GM18861 (cell line): Measurements from ENCODE around the gene SUSD6.

Experiments used
- ATAC-seq: cut with Tn5 transposase; IDR thresholded peaks from one replicate; pipeline ENCODE4 v1.9.1; 2021; ENCODE audit not compliant: unreplicated experiment

Gene SUSD6, protein sequence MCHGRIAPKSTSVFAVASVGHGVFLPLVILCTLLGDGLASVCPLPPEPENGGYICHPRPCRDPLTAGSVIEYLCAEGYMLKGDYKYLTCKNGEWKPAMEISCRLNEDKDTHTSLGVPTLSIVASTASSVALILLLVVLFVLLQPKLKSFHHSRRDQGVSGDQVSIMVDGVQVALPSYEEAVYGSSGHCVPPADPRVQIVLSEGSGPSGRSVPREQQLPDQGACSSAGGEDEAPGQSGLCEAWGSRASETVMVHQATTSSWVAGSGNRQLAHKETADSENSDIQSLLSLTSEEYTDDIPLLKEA

DNA sequence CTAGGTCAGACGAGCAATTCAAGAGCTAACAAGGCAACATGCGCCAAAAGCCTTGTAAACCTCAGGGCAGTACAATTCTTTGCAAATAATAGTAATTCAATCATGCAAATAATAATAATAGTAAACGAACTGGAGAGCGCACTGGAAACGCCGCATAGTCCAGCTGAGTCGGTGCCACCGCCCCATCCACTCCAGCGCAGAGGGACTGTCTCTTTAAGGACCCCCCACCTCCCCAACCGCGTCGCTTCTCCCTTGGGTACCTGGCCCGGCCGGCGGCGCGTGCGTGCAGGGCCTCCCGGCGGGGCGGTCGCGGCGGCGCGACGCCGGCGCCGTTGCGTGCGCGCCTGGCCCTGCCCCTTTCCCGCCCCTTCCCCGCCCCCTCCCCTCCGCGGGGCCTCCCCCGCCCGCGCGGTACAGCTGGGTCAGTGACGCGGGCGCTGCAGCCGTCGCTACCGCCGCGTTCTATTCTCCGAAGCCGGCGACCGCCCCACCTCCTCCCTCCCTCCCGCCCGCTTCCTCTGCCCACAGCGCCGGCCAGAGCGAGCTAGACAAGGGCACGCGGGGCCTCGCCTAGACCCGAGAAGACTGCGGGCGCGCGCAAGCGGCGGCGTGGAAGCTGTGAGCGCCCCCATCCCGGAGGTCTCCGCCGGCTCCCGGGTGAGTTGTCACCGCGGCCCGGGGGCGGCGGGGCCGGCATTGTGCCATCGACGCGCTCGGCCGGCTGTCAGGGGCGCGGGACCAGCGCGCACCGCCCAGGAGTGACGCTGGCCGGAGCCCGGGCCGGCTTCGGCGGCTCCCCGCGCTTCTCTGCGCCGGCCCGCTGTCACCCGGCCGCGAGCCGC lies at the start of gene SUSD6:
TSS of gene SUSD6 (plus strand) at position 425 of the 842 bp plus-strand sequence. CDS start 46,997 bp downstream, outside the sequence.
- peak; percentile 22 for ATAC-seq

DNA sequence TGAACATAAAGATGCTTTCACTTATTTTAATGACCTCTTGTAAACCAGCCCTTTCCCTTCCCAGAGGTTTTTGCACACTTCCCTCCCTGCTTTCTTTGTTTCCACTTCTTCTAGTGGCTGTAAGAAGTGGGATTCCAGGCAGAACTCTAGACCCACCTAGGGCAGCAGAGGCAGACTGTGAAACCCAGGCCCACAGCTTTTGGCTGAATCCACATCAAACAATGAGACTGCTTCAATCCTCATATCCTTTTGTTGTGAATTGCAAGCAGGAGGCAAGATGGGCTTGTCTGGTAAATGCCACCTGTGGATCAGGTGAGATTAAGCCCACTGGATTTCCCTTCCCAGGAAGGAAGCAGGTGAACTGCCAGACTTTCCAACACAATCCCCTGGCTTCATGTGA lies 49.5 kb upstream of the SUSD6 start:
- no peak for ATAC-seq

DNA sequence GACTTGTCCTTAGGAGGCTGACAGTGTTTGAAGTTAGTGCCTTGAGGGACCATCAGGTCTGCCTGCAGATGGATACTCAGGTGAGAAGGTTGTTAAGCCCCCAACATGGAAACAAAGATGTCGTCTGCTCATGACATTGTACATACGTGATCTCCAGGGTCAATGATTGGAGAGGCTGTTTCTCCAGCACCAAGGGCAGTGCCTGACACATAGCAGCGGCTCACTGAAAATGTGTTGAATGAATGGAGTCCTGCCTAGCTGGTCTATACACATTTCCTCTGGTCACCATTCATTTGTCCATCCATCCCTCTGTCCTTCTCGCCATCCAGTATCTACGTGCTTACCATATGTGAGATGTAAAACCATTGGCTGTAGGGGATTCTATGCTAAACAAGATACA lies 43.8 kb upstream of the SUSD6 start:
- no peak for ATAC-seq

DNA sequence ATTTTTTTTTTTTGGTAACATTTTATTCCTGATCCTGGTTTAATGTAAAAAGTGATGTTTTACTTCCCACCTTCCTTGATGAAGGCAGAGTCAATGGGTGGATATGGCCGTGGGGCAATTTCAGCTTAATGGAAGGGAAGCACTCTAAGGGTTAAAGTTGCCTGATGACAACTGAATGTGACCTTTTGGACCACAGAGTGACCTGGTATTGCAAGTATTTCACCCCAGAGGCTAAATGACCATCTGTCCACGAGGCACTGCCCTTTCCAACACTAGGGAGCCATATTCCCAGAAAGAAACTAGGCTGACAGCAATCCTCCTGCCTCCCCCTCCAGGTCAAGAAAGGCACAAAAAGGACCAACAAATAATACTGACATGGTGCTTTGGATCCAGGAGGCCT lies 41.5 kb upstream of the SUSD6 start:
- ATAC-seq = no peak

DNA sequence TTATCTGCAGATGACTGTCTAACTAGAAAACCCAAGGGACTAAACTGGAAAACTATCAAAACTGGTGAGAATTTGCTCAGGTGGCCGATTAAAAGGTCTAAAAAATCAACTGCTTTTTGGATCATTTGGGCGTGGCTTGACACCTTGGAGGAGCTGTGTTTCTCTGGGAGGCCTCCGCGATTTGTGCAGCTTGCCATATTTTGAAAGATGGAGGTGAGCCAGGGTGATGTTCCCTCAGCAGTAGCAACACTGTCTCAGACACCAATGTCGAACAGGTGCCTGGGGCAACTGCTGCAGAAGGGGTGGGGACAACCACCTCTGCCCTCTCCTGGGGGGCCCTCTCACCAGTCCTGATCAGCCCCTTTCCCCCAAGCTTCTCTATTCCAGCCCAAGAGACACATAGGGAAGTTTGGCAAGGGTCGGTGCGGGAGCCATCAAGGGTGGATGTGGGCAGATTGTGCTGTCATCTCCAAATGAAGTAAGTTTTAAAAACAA lies 40.5 kb upstream of the SUSD6 start:
- ATAC-seq = no peak

DNA sequence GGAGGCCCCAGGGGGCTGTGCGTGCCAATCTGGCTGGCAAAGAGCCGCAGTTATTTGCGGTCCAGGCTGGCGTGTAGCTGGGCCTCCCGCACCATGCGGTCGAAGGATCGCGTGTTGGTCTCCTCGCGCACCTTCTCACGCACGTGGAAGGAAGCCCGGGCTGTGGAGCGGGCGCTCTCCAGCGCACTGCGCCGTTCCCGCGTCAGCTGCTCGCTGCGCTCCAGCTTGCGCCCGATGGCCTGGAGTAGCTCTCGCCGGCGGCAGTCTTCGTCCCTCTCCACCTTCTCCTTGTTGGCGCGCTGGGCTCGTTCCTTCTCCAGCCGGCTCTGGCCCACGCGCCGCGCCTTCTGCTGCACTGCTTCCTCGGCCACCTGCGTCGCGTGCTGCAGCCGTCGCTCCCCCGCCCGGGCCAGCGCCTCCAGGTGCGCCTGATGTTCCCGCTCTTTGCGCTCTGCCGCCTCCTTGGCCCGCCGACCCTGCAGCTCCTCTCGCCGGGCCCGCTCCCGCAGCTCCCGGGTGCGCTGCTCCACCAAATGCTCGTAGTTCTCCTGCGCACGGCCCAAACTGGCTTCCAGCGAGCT lies 39.9 kb upstream of the SUSD6 start:
- no peak for ATAC-seq

DNA sequence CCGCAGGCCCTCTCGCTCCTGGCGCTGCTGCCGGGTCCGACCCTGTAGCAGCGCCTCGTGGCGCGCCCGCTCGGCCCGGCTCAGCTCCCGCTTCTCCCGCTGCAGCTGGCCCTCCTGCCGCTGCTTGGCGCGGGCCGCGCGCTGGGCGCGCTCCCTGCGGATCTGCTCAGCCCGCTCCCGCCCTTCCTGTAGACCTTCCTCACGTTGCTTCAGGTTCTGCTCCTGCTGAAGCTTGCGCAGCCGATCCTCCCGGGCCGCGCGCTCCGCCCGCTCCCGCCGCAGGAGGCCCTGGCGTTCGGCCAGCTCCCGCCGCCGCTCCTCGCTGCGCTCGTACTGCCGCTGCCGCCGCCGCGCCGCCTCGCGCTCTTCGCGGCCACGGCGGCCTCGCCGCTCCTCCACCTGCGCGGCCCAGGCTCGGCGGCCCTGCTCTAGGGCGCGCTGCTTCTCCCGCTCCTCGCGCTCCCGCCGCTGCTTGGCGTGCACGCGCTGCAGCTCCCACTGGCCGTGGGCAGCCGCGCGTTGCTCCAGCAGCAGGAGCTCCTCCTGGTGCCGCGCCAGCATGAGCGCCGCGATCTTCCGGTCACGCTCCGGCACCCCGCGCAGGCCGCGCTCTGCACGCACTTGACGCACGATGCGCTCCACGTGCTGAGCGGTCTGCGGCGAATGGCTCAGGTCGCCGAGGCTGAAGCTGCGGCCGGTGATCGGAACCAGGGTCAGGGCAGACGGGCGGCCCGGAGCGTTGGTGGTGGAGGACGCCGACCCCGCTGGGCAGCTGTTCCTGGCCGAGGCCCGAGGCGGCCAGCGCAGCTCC lies 39.2 kb upstream of the SUSD6 start:
- no peak for ATAC-seq

DNA sequence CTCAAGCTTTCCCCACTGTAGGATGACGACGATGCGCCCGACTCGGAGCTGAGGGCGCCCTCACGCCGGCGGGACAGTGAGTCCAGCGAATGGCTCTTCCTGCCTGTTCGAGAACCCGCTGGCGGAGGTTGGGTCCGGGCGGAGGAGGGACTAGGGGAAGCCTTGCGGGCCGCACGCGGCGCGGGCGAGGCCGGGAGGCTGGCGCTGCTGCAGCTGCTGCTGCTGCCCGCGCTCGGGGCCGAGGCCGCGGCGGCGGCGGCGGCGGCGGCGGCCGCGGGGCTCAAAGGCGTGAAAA lies 38.6 kb upstream of the SUSD6 start:
- ATAC-seq = no peak

DNA sequence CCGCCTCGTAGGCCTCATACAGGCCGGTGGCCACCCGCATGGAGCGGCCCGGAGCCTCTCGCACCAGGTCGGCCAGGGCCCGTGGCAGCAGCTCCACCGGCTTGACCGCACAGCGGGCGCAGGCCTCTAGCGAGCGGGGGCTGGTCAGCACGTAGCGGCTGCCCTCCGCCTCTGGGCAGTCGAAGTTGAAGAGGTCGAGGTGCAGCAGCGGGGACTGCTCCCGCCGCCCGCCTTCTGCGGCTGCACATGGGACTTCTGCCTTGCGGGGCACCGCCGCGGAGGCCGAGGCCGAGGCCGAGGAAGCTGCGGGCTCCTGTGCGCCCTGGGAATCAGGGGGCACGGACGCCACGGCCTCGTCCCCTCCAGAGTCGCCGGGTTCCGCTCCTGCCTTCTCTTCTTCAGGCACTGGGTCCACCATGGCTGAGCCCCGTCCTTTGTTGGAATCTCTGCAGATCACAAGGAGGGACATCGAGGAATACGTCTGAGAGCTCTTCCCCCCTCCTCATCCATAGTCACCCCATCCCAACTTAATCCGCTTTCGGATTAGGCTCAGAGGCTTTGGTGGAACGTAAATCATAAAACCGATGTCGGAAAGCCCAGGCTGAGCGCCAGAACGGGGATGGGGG lies 38.1 kb upstream of the SUSD6 start:
- no peak for ATAC-seq

DNA sequence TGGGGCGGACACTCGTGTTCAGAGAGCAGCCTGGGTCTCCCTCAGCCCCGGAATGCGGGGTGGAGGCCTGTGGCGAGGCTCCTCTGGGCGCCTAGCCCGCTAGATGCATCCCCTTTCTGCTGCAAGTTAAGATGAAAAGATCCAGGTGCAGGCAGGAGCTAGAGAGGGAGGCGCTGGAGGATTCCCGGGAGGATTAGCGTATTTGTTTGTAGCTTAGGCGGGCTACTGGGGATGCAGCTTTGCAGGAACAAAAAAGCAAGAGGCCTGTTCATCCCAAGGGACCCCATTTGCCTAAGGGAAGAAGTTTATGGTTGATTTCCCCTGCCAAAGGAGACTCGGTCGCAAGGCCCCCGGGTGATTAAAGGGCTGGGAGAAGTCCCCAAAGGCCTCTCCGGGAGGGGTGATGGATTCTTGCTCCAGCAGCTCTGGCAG lies 37.5 kb upstream of the SUSD6 start:
- no peak for ATAC-seq

DNA sequence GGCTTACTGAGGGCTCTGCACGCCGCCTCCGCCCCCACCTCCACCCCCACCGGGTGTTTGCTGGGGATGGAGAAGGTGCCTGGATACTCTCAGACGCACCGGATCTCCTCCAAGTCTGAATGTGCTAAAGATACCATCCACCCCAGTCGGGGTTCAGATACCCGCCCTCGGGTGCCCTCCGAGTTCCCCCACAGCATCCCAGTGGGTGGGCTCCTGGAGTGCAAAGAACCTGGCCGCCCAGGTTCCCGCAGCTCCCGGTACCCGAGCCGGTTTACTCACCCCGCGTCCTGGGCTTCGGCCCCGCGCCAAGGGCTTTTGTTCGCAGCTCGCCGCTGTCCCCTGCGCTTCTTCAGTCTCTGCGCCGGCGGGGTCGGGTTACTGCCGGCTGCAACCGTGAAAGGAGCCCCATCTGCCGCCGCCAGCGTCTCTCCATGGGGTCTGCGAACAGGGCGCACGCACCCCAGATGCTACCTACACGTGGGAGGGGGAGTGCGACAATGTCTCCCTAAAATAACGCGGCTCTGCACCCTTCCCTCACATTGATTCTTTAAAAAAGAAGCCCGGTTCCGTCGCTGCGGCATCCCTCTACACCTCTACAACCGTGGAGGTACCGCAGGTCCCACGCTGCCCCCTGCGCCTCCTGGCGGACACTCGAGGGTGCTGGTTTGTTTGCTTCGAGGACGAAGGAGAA lies 37.0 kb upstream of the SUSD6 start, which contains the start of gene CCDC177:
TSS of gene CCDC177 (minus strand) at position 609 of the 691 bp plus-strand sequence. CDS start 1,249 bp downstream, outside the sequence.
- ATAC-seq = no peak

DNA sequence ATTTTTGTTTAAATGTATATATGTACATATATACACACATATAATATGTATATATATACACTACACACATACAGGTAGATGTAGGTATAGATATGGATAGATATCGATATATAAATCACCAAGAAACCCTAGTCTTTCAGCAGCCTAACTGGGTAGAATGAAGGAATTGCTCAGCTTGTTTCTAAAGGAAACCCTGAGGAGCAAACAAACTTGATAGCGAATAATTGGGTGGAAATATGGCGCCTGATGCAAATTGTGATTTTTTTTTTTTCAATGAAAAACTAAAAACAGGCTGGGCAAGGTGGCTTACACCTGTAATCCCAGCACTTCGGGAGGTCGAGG lies 36.5 kb upstream of the SUSD6 start:
- ATAC-seq = no peak

DNA sequence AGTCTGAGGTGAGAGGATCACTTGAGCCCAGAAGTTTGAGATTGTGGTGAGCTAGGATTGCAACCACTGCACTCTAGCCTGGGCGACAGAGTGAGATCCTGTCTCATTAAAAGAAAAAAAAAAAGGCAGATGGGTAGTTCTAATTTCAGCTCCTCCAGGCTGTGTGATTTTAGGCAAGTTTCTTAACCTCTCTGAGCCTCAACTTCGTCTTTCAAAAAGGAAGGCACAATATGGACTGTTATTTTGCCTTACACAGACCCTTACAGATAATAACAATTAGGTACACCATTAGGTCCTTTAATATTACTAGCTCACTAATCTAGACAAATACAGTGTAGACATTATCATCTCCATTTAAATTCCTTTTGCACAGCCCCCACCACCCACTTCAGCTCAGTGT lies 31.9 kb upstream of the SUSD6 start:
- ATAC-seq = no peak

DNA sequence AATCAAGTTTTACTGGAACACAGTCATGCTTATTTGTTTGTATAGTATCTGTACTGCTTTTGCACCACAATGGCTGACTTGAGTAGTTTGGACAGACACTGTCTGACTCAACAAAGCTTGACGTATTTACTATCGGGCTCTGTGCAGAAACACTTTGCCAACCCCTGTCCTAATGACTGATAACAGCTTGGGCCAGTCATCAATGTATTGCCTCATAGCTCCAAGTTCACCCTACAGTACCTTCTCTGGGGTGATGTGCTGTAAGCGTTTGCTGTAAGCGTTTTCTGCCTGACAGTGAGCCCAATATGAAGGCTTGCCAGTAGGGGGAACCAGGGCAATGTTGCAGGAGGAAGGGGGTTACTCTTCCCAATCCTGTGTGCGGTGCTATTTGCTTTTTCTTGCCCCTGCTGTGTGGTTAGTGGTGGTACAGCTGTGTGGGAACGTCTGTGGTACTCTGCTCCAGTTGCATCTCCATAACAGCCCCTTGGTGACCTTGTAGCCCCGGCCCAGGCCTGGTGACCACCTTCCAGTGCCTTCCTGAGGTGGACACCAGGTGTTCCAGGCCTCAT lies 31.3 kb upstream of the SUSD6 start:
- ATAC-seq = no peak

DNA sequence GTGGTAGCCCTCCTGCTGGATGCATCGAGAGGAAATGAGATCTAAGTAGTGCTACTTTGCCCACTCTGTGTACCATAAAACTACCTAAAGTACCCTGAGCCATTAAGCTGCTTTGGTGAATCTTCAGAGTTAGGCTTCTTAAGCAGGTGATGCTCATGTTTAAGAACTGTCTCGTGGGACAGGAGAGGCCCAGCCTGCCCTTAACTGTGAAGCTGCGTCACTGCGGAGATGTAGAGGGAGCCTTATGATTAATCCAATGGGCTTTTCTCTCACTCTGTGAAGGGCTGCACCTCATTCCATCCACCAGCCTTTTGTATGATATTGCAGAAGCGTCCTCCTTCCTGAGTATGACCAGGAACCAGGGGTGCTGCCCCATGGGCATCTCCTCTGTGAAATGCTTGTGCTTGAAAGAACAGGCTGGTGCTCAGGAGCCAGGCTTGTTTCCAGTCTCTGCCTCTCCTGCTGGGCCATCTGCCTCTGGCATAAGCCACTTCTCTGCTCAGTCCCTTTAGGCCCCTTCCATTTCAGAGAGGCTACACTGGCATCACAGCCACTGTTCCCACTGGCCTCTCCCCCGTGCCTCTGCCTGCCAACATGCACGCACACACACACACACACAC lies 30.0 kb upstream of the SUSD6 start:
- no peak for ATAC-seq

DNA sequence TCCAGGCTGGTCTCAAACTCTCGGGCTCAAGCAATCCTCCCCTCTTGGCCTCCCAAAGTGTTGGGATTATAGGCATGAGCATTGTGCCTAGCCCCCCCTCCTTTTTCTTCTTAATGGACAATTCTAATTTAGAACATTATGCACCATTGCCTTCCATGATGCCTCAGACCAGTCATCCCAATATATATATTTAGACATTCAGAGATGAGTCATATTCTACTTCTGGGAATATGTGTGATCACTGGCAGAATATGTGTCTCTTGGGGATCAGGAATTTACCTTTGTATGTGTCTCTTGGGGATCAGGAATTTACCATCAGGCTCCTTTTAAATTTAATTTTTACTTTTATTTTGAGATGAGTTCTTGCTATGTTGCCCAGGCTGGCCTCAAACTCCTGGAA lies 29.2 kb upstream of the SUSD6 start:
- no peak for ATAC-seq

DNA sequence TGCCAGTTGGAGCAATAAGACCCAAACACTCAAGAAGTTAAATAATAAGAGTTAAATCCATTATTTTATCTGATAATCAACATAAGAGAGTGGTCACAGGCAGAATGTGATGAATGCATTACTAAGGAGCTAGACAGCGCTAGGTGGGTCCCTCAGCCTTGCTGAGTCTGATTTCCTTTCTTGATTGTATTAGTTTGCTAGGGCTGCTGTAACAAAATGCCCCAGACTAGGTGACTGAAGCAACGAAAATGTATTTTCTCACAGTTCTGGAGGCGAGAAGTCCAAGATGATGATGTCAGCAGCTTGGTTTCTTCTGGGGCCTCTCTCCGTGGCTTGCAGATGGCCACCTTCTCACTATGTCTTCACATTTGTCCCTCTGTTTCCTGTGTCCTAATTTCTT lies 28.6 kb upstream of the SUSD6 start:
- no peak for ATAC-seq

DNA sequence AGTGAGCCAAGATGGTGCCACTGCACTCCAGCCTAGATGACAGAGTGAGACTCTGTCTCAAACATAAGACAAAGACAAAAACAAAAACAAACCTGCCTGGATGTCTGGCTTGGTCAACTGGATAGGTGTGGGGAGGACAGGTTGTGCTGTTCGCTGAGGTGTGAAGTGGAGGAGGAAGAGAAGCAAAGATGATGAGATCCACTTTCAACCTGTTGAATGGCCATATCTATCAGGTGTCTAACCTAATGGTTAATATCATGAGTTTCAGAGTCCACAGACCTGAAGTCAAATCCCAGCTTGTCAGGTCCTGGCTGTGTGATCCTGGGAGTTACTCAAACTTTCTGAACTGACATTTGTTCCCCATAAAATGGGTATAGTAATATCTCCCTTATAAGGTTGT lies 27.0 kb upstream of the SUSD6 start:
- no peak for ATAC-seq

DNA sequence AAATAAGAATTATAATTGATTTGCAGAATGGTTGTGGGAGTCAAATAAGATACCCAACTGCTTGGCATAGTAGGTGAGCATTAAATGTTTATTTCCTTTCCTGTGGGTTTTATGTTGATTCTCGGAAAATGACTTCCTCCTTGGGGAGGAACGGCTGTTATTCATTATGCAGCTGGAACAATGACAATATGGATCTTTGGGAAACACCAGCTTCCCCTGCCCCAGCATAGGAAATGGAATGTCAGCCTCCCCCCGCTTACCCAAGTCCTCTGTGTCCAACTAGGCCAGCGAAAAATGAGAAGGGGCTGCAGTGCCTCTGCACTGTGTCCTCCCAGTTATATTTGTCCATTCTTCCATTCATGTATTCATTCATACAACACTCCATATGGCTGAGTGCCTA lies 25.0 kb upstream of the SUSD6 start:
- ATAC-seq = no peak
